K562 (cell line): ENCODE measurements around the gene CDC37. TPM values are rescaled to one million over a fixed set of nuclear protein-coding genes. Genes with fewer than 3 reads are reported as not detected.
A peak's percentile ranks its signal among the peaks of the same experiment; 100 is the strongest.

Experiments used
- ARID4B ChIP-seq: sonication (generic); formaldehyde crosslinking; IDR thresholded peaks from 2 replicates; pipeline ENCODE4 v1.8.0; 2022; ENCODE audit warnings: mild to moderate bottlenecking, missing genetic modification reagents
- CREM ChIP-seq: IDR thresholded peaks from 2 replicates; pipeline ENCODE4 v1.6.1; 2014; ENCODE audit warnings: antibody characterized with exemption, low read depth
- FOXM1 ChIP-seq, 2 experiments: fragments of 450-650 bp in 1 of 2; sonication (generic) in 1 of 2; formaldehyde crosslinking in 1 of 2; IDR thresholded peaks; 2 replicates each; pipeline versions ENCODE4 v1.6.1 to v1.9.0; 2017 to 2022; ENCODE audit warnings: low read depth in 2 of 2, mild to moderate bottlenecking in 2 of 2, missing genetic modification reagents in 1 of 2, moderate library complexity in 1 of 2
- FUS ChIP-seq: fragments of 200-400 bp; formaldehyde crosslinking; optimal IDR thresholded peaks from 2 replicates; pipeline ENCODE3; 2017; ENCODE audit warnings: low read depth, low read length
- GATAD2A ChIP-seq: fragments of 450-650 bp; IDR thresholded peaks from 2 replicates; pipeline ENCODE4 v1.6.1; 2017
- MEF2A ChIP-seq: IDR thresholded peaks from 2 replicates; pipeline ENCODE4 v1.6.1; 2011; ENCODE audit warnings: low read depth, mild to moderate bottlenecking, low read length, moderate library complexity; ENCODE audit not compliant: control insufficient read depth
- MNT ChIP-seq, 2 experiments: fragments of 450-650 bp; conservative IDR thresholded peaks; 2 replicates each; pipeline ENCODE4 v1.6.1; 2017; ENCODE audit warnings: mild to moderate bottlenecking in 2 of 2, moderate library complexity in 2 of 2
- MYBL2 ChIP-seq, 2 experiments: fragments of 450-650 bp in 1 of 2; sonication (generic) in 1 of 2; formaldehyde crosslinking in 1 of 2; IDR thresholded peaks; 2 replicates each; pipeline versions ENCODE4 v1.6.1 to v1.8.1; 2017 to 2022; ENCODE audit warnings: borderline replicate concordance in 1 of 2, inconsistent platforms in 1 of 2, low read depth in 1 of 2, mild to moderate bottlenecking in 1 of 2, missing genetic modification reagents in 1 of 2, moderate library complexity in 1 of 2
- NCOA1 ChIP-seq: fragments of 450-650 bp; IDR thresholded peaks from 2 replicates; pipeline ENCODE4 v1.6.1; 2016; ENCODE audit warnings: low read depth
- NFATC3 ChIP-seq: fragments of 450-650 bp; IDR thresholded peaks from 2 replicates; pipeline ENCODE4 v1.6.1; 2017; ENCODE audit warnings: mild to moderate bottlenecking
- PRPF4 ChIP-seq: fragments of 200-400 bp; formaldehyde crosslinking; IDR thresholded peaks from one replicate; pipeline ENCODE4 v1.6.1; 2017; ENCODE audit warnings: low read length, low read depth, mild to moderate bottlenecking; ENCODE audit not compliant: insufficient read depth, poor library complexity, severe bottlenecking
- SMAD2 ChIP-seq: fragments of 150-350 bp; IDR thresholded peaks from 2 replicates; pipeline ENCODE4 v1.6.1; 2014; ENCODE audit warnings: low read depth, mild to moderate bottlenecking, low read length
- SP1 ChIP-seq: sonication (generic); formaldehyde crosslinking; IDR thresholded peaks from 2 replicates; pipeline ENCODE4 v1.8.1; 2022; ENCODE audit warnings: mild to moderate bottlenecking, missing genetic modification reagents
- TRIM28 ChIP-seq: fragments of 450-650 bp; IDR thresholded peaks from 2 replicates; pipeline ENCODE4 v1.6.1; 2017
- ZEB2 ChIP-seq: fragments of 450-650 bp; IDR thresholded peaks from 2 replicates; pipeline ENCODE4 v1.6.1; 2016
- ZNF232 ChIP-seq: sonication (generic); formaldehyde crosslinking; IDR thresholded peaks from 2 replicates; pipeline ENCODE4 v1.8.0; 2022; ENCODE audit warnings: mild to moderate bottlenecking, missing genetic modification reagents
- ZNF639 ChIP-seq, 2 experiments: fragments of 200-800 bp in 1 of 2; sonication (Bioruptor generic) in 1 of 2; sonication (generic) in 1 of 2; formaldehyde crosslinking in 1 of 2; IDR thresholded peaks in 1 of 2; conservative IDR thresholded peaks in 1 of 2; 2 replicates each; pipeline versions ENCODE4 v1.5.0 to v1.6.1; 2016 to 2020; ENCODE audit warnings: missing compliant biosample characterization in 1 of 2, missing genetic modification characterization in 1 of 2, missing genetic modification reagents in 1 of 2
- polyA plus RNA-seq, 8 experiments: library from polyadenylated mRNA; depleted of rRNA in 4 of 8; stranded (reverse) in 5 of 8; unstranded in 3 of 8; fragments of >200 nt; fragmentation: Nextera tagmentation in 2 of 8; fragmentation: Illumina TruSeq in 1 of 8; extraction: Ambion mirVana in 2 of 8; extraction: Trizol in 1 of 8; gene quantifications; 2 replicates each; pipeline versions ENCODE4 v1.2.1 to v1.2.3, GENCODE V29; 2011 to 2014; ENCODE audit warnings: inconsistent platforms in 1 of 8, missing spikeins in 1 of 8
- total RNA-seq, 7 experiments: library from RNA; depleted of rRNA in 6 of 7; stranded (reverse); fragments of >200 nt in 6 of 7; fragmentation: Illumina TruSeq in 2 of 7; extraction: Trizol in 2 of 7; gene quantifications; 2 replicates each; pipeline versions ENCODE4 v1.2.1 to v1.2.3, GENCODE V29; 2011 to 2021; ENCODE audit warnings: low replicate concordance in 1 of 7
- TF ChIP-seq, protein P1 (sequence below): fragments of 250-450 bp; sonication (Bioruptor Pico); IDR thresholded peaks from 2 replicates; pipeline ENCODE4 v1.4.0; 2020; ENCODE audit warnings: mild to moderate bottlenecking, moderate library complexity

The CDC37 gene
- total and polyA plus RNA-seq, 9 of the 15 experiments (the other 6 are each of a cell fraction or from before 2014, with no cell fraction given) = 6.6 to 538 (median 227) TPM

- no peak for TF ChIP-seq PRPF4
- peak; percentile 39; the same call in 1 of the 2 replicates for TF ChIP-seq ARID4B (CRISPR knock-in tag)
- TF ChIP-seq ZNF232 (CRISPR knock-in tag) = no peak
- TF ChIP-seq CREM = peak; percentile 47
- peak; percentile 43 to 70; a peak in 3 of 4 replicates for TF ChIP-seq MNT (conservative IDR thresholded peaks at IDR 0.05)
- TF ChIP-seq FUS = peak; percentile 79
- no peak for TF ChIP-seq MYBL2 (IDR thresholded peaks at IDR 0.05; ENCODE audit: low read depth)
- TF ChIP-seq MYBL2 (CRISPR knock-in tag; IDR thresholded peaks at IDR 0.05; ENCODE audit: borderline replicate concordance) = no peak
- TF ChIP-seq NCOA1 = no peak
- no peak for TF ChIP-seq FOXM1 (IDR thresholded peaks at IDR 0.05; ENCODE audit: low read depth)
- TF ChIP-seq FOXM1 (CRISPR knock-in tag; IDR thresholded peaks at IDR 0.05; ENCODE audit: low read depth) = no peak
- peak; percentile 90 for TF ChIP-seq GATAD2A
- no peak for TF ChIP-seq ZNF639 (CRISPR knock-in tag; conservative IDR thresholded peaks at IDR 0.05 in 1 of 2, IDR thresholded peaks at IDR 0.05 in 1 of 2)
- 0 out of 2 replicates have a peak, but pooled peaks have one; percentile 16 for TF ChIP-seq MEF2A
- TF ChIP-seq SP1 (CRISPR knock-in tag) = no peak
- no peak for TF ChIP-seq SMAD2
- no peak for TF ChIP-seq TRIM28
- no peak for TF ChIP-seq ZEB2
- TF ChIP-seq, protein P1, sequence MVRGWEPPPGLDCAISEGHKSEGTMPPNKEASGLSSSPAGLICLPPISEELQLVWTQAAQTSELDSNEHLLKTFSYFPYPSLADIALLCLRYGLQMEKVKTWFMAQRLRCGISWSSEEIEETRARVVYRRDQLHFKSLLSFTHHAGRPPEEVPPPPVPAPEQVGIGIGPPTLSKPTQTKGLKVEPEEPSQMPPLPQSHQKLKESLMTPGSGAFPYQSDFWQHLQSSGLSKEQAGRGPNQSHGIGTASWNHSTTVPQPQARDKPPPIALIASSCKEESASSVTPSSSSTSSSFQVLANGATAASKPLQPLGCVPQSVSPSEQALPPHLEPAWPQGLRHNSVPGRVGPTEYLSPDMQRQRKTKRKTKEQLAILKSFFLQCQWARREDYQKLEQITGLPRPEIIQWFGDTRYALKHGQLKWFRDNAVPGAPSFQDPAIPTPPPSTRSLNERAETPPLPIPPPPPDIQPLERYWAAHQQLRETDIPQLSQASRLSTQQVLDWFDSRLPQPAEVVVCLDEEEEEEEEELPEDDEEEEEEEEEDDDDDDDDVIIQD = no peak
- TF ChIP-seq NFATC3 = no peak
Observed at GRCh38 chr19:10420444-10421239, 17.3 kb upstream of the CDC37 start, which contains the start of gene PDE4A (continued).
